ENCODE data around the gene GJD4. TPM values are rescaled to one million over a fixed set of nuclear protein-coding genes. Genes with fewer than 3 reads are reported as not detected.

GJD4 gene
- total and polyA plus RNA-seq, 4 donors = not detected

GRCh38 chr10:35641676-35642034 lies 36.5 kb downstream of the GJD4 start (continued):
- TF ChIP-seq CTCF (IDR thresholded peaks at IDR 0.05; ENCODE audit: low read depth, low read length, missing input control) = no peak
- no peak for TF ChIP-seq HNF4G (IDR thresholded peaks at IDR 0.05)
- TF ChIP-seq YY1 (IDR thresholded peaks at IDR 0.05) = no peak
- TF ChIP-seq, protein P1, sequence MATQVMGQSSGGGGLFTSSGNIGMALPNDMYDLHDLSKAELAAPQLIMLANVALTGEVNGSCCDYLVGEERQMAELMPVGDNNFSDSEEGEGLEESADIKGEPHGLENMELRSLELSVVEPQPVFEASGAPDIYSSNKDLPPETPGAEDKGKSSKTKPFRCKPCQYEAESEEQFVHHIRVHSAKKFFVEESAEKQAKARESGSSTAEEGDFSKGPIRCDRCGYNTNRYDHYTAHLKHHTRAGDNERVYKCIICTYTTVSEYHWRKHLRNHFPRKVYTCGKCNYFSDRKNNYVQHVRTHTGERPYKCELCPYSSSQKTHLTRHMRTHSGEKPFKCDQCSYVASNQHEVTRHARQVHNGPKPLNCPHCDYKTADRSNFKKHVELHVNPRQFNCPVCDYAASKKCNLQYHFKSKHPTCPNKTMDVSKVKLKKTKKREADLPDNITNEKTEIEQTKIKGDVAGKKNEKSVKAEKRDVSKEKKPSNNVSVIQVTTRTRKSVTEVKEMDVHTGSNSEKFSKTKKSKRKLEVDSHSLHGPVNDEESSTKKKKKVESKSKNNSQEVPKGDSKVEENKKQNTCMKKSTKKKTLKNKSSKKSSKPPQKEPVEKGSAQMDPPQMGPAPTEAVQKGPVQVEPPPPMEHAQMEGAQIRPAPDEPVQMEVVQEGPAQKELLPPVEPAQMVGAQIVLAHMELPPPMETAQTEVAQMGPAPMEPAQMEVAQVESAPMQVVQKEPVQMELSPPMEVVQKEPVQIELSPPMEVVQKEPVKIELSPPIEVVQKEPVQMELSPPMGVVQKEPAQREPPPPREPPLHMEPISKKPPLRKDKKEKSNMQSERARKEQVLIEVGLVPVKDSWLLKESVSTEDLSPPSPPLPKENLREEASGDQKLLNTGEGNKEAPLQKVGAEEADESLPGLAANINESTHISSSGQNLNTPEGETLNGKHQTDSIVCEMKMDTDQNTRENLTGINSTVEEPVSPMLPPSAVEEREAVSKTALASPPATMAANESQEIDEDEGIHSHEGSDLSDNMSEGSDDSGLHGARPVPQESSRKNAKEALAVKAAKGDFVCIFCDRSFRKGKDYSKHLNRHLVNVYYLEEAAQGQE (IDR thresholded peaks at IDR 0.05) = no peak

GRCh38 chr10:35642035-35642792 lies 37.1 kb downstream of the GJD4 start, which contains the start of gene FZD8:
Gene FZD8 (minus strand): TSS chr10:35642296. CDS start chr10:35641429, 867 bp downstream.
- no peaks in the 10 kb centered on the region for H3K27me3 ChIP-seq (ENCODE audit: control insufficient read depth in 4 of 4, insufficient read depth in 4 of 4, low read length in 3 of 4)
- whole genome bisulfite sequencing = 1% methylated on average over 80 of the region's 80 CpGs
- H3K9me3 ChIP-seq (ENCODE audit: control insufficient read depth in 4 of 4, low read length in 3 of 4) = no peaks in the 10 kb centered on the region
- peak within 1 kb of the TSS; percentile 2 to 27 for H3K9ac ChIP-seq (ENCODE audit: low read depth in 1 of 2, low read length in 2 of 2)
- H3K36me3 ChIP-seq (ENCODE audit: control insufficient read depth in 4 of 4, insufficient read depth in 3 of 4, low read depth in 1 of 4, low read length in 3 of 4) = peaks cover 0 to 3% (median 0%) of the 10 kb centered on the region in 4 donors
- peak within 1 kb of the TSS; percentile 63 to 73 for H3K27ac ChIP-seq (ENCODE audit: low read depth in 1 of 2, low read length in 2 of 2)
- H3K4me3 ChIP-seq (ENCODE audit: low read depth in 1 of 3, low read length in 3 of 3) = peak within 1 kb of the TSS; percentile 76 to 82 (median 79)
- DNase-seq (ENCODE audit: low spot score) = peak; percentile 79
- peaks cover 11 to 39% (median 26%) of the 10 kb centered on the region in 4 donors for H3K4me1 ChIP-seq (ENCODE audit: control insufficient read depth in 4 of 4, insufficient read depth in 4 of 4, low read length in 3 of 4)
- TF ChIP-seq ZBTB33 (IDR thresholded peaks at IDR 0.05) (no peak), TAF1 (conservative IDR thresholded peaks at IDR 0.05) (peak; percentile 33), SP1 (IDR thresholded peaks at IDR 0.05) (peak; percentile 61), YY1 (IDR thresholded peaks at IDR 0.05) (peak; percentile 58), FOXA1 (IDR thresholded peaks at IDR 0.05) (no peak), JUND (IDR thresholded peaks at IDR 0.05) (no peak), RAD21 (IDR thresholded peaks at IDR 0.05) (peak; percentile 41 to 54), HNF4A (conservative IDR thresholded peaks at IDR 0.05) (peak; percentile 40 to 48), NR2F2 (IDR thresholded peaks at IDR 0.05) (no peak), EGR1 (IDR thresholded peaks at IDR 0.05; ENCODE audit: low read depth in 2 of 2) (no peak), GABPA (IDR thresholded peaks at IDR 0.05 in 1 of 2, conservative IDR thresholded peaks at IDR 0.05 in 1 of 2) (peak; percentile 27 to 76)
- TF ChIP-seq, protein P1 (IDR thresholded peaks at IDR 0.05) = peak; percentile 32
